GM12801 (cell line): ENCODE data around the gene SCLY.

Source experiments
- TF ChIP-seq, protein P1 (sequence below): IDR thresholded peaks from one replicate; pipeline ENCODE4 v1.5.1; 2011; ENCODE audit warnings: control low read depth; ENCODE audit not compliant: insufficient read length; ENCODE audit errors: extremely low read depth

The SCLY gene

DNA sequence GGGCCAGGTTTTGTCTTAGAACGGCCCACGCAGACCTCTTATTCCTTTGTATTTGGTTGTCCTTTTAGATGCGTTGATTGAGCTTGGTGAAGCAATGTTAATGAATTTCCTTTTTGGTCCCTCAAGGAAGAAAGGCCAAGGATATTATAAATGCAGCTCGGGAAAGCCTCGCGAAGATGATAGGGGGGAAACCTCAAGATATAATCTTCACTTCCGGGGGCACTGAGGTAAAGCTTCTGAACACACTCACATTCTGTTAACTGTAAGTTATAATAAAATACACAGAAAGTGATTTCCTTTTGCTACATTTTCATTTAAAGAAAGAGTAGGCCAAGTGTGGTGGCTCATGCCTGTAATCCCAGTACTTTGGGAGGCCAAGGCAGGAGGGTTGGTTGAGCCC, 7.1 kb downstream of the SCLY start:
- TF ChIP-seq, protein P1, sequence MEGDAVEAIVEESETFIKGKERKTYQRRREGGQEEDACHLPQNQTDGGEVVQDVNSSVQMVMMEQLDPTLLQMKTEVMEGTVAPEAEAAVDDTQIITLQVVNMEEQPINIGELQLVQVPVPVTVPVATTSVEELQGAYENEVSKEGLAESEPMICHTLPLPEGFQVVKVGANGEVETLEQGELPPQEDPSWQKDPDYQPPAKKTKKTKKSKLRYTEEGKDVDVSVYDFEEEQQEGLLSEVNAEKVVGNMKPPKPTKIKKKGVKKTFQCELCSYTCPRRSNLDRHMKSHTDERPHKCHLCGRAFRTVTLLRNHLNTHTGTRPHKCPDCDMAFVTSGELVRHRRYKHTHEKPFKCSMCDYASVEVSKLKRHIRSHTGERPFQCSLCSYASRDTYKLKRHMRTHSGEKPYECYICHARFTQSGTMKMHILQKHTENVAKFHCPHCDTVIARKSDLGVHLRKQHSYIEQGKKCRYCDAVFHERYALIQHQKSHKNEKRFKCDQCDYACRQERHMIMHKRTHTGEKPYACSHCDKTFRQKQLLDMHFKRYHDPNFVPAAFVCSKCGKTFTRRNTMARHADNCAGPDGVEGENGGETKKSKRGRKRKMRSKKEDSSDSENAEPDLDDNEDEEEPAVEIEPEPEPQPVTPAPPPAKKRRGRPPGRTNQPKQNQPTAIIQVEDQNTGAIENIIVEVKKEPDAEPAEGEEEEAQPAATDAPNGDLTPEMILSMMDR, result no peak

- TF ChIP-seq, protein P1, result no peak
Measured at GRCh38 chr2:238069021-238069709, 8.4 kb downstream of the SCLY start.

- TF ChIP-seq, protein P1, result no peak
Measured at GRCh38 chr2:238069877-238070276, 9.1 kb downstream of the SCLY start.

DNA sequence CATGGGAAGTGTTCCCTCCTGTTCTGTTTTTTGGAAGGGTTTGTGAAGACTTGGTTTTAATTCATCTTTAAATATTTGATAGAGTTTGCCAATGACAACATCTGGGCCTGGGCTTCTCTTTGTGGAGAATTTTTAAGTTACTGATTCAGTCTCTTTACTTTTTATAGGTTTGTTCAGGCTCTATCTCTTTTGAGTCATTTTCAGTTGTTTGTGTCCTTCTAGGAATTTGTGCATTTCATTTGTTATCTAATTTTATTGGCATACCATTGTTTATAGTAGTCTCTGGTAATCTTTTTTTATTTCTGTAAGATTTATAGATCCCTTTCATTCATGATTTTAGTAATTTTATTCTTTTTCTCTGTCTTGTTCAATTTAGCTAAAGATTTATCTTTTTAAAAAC, 14.6 kb downstream of the SCLY start:
- TF ChIP-seq, protein P1, result no peak

- TF ChIP-seq, protein P1, result no peak
Measured at GRCh38 chr2:238077292-238077691, 16.5 kb downstream of the SCLY start.

- TF ChIP-seq, protein P1, result no peak
Measured at GRCh38 chr2:238079874-238080327, 19.1 kb downstream of the SCLY start.

DNA sequence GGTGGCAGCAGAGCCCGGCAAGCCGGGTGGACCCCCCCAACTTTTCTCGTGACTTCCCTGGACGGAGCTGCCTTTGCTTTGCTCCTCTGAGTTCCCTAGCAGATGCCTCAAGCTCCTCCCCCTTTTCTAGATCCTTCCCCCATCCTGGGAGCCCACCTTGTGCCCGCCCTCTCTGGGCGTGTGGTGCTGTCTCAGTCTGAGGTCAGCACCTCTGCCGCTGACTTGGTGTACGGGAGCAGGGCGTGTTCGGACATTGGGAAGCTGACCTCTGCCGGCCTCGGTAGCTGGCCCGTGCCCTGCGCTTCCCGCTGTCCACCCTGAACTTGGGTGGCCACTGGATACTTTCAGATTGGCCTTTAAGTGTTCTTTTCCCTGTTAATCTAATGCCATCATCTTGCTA, 19.7 kb downstream of the SCLY start:
- TF ChIP-seq, protein P1, result no peak
